ENCODE data around the gene PTPRJ. TPM values are rescaled to one million over a fixed set of nuclear protein-coding genes. Genes with fewer than 3 reads are reported as not detected.

PTPRJ gene
- polyA plus RNA-seq, 1 donor from 2014 or later: 8.6 TPM

- Histone ChIP-seq H3K4me3 (ENCODE audit: low read length) (peak overlapping the region; percentile 46), H3K27me3 (ENCODE audit: insufficient read depth, low read depth, low read length) (no peaks in the 10 kb centered on the region), H3K4me2 (ENCODE audit: low read length) (no peak overlapping the region), H4K20me1 (ENCODE audit: insufficient read depth) (no peaks in the 10 kb centered on the region), H3K79me2 (replicated peaks; ENCODE audit: insufficient read depth, low read length) (peaks cover 12% of the 10 kb centered on the region), H2AFZ (ENCODE audit: low read depth, low read length) (no peak overlapping the region), H3K27ac (ENCODE audit: low read length) (peak overlapping the region; percentile 65), H3K9me3 (ENCODE audit: low read length) (no peaks in the 10 kb centered on the region), H3F3A (ENCODE audit: insufficient read depth, low read length, poor library complexity, severe bottlenecking) (no peaks in the 10 kb centered on the region), H3K9ac (ENCODE audit: low read length) (no peak overlapping the region), H3K36me3 (ENCODE audit: insufficient read depth, low read length) (no peaks in the 10 kb centered on the region), H3K9me2 (ENCODE audit: insufficient read depth, low read length) (no peaks in the 10 kb centered on the region)
- no peak for TF ChIP-seq TAF1 (IDR thresholded peaks at IDR 0.05; ENCODE audit: low read depth)
- TF ChIP-seq EZH2 (IDR thresholded peaks at IDR 0.05; ENCODE audit: borderline replicate concordance, insufficient read depth, low read length, poor library complexity, severe bottlenecking): no peak
- no peak for TF ChIP-seq MXI1 (conservative IDR thresholded peaks at IDR 0.05; ENCODE audit: poor library complexity, severe bottlenecking)
- no peak for TF ChIP-seq SMC3 (conservative IDR thresholded peaks at IDR 0.05; ENCODE audit: poor library complexity)
- no peak for TF ChIP-seq RAD21 (conservative IDR thresholded peaks at IDR 0.05)
- TF ChIP-seq CTCF (IDR thresholded peaks at IDR 0.05; ENCODE audit: poor library complexity, severe bottlenecking): no peak
These were observed 11.5 kb downstream of the PTPRJ start for GRCh38 chr11:47991894-47992293.

GRCh38 chr11:47992959-47993820 is 12.8 kb downstream of the PTPRJ start:
- Histone ChIP-seq H3K4me3 (ENCODE audit: low read length) (no peak overlapping the region), H3K27ac (ENCODE audit: low read length) (no peak overlapping the region)
- TF ChIP-seq MXI1 (conservative IDR thresholded peaks at IDR 0.05; ENCODE audit: poor library complexity, severe bottlenecking): no peak
- no peak for TF ChIP-seq TAF1 (IDR thresholded peaks at IDR 0.05; ENCODE audit: low read depth)
- no peak for TF ChIP-seq EZH2 (IDR thresholded peaks at IDR 0.05; ENCODE audit: borderline replicate concordance, insufficient read depth, low read length, poor library complexity, severe bottlenecking)
- TF ChIP-seq CTCF (IDR thresholded peaks at IDR 0.05; ENCODE audit: poor library complexity, severe bottlenecking): no peak
- TF ChIP-seq SMC3 (conservative IDR thresholded peaks at IDR 0.05; ENCODE audit: poor library complexity): no peak
- no peak for TF ChIP-seq REST (IDR thresholded peaks at IDR 0.05; ENCODE audit: borderline replicate concordance)
- TF ChIP-seq EP300 (conservative IDR thresholded peaks at IDR 0.05; ENCODE audit: poor library complexity, severe bottlenecking): no peak
- no peak for TF ChIP-seq RAD21 (conservative IDR thresholded peaks at IDR 0.05)
- no peak for TF ChIP-seq POLR2AphosphoS5 (IDR thresholded peaks at IDR 0.05)

More at GRCh38 chr11:47992959-47993820, 12.8 kb downstream of the PTPRJ start:
- H2AFZ ChIP-seq (ENCODE audit: low read depth, low read length): no peak overlapping the region
- H3F3A ChIP-seq (ENCODE audit: insufficient read depth, low read length, poor library complexity, severe bottlenecking): no peaks in the 10 kb centered on the region
- no peaks in the 10 kb centered on the region for H3K27me3 ChIP-seq (ENCODE audit: insufficient read depth, low read depth, low read length)
- no peak overlapping the region for H3K4me2 ChIP-seq (ENCODE audit: low read length)
- H3K79me2 ChIP-seq (replicated peaks; ENCODE audit: insufficient read depth, low read length): peaks cover 16% of the 10 kb centered on the region
- H3K9ac ChIP-seq (ENCODE audit: low read length): no peak overlapping the region
- H3K9me2 ChIP-seq (ENCODE audit: insufficient read depth, low read length): no peaks in the 10 kb centered on the region
- no peaks in the 10 kb centered on the region for H3K36me3 ChIP-seq (ENCODE audit: insufficient read depth, low read length)
- H4K20me1 ChIP-seq (ENCODE audit: insufficient read depth): no peaks in the 10 kb centered on the region
- no peaks in the 10 kb centered on the region for H3K9me3 ChIP-seq (ENCODE audit: low read length)
